NCI-H2029 treated with DMSO at 0.1 percent for 48 hours (cell line): Measurements from ENCODE around the gene ISOC1.

Experiments
- DNase-seq: peaks from one replicate; lab custom pipeline; 2025; lab: John Stamatoyannopoulos, UW

ISOC1 gene

GRCh38 chr5:129094924-129095899 lies 663 bp downstream of the ISOC1 start:
- DNase-seq, result no peak

GRCh38 chr5:129096382-129096991 lies 1.9 kb downstream of the ISOC1 start:
- DNase-seq, result no peak

GRCh38 chr5:129097498-129098296 lies 3.1 kb downstream of the ISOC1 start:
- DNase-seq, result no peak

- no peak for DNase-seq
Observed at GRCh38 chr5:129098488-129099183, 4.1 kb downstream of the ISOC1 start.

GRCh38 chr5:129099184-129099569 lies 4.6 kb downstream of the ISOC1 start:
- no peak for DNase-seq

GRCh38 chr5:129101794-129102193 lies 7.2 kb downstream of the ISOC1 start:
- DNase-seq, result no peak

- no peak for DNase-seq
Observed at GRCh38 chr5:129103397-129103796, 8.8 kb downstream of the ISOC1 start.

- DNase-seq, result no peak
Observed at GRCh38 chr5:129104915-129105455, 10.4 kb downstream of the ISOC1 start.

- no peak for DNase-seq
Observed at GRCh38 chr5:129107637-129108036, 13.1 kb downstream of the ISOC1 start.

GRCh38 chr5:129110742-129111141 lies 16.2 kb downstream of the ISOC1 start:
- DNase-seq, result no peak

GRCh38 chr5:129111351-129111750 lies 16.8 kb downstream of the ISOC1 start:
- no peak for DNase-seq

- DNase-seq, result no peak
Observed at GRCh38 chr5:129112295-129112694, 17.7 kb downstream of the ISOC1 start.

- DNase-seq, result no peak
Observed at GRCh38 chr5:129113867-129114266, 19.3 kb downstream of the ISOC1 start.

- no peak for DNase-seq
Observed at GRCh38 chr5:129114539-129115193, 20.1 kb downstream of the ISOC1 start.

- DNase-seq, result no peak
Observed at GRCh38 chr5:129115680-129116079, 21.1 kb downstream of the ISOC1 start.

GRCh38 chr5:129116797-129117196 lies 22.2 kb downstream of the ISOC1 start:
- no peak for DNase-seq

GRCh38 chr5:129118405-129118804 lies 23.9 kb downstream of the ISOC1 start:
- no peak for DNase-seq

GRCh38 chr5:129118826-129119225 lies 24.3 kb downstream of the ISOC1 start:
- DNase-seq, result no peak

GRCh38 chr5:129120158-129120581 lies 25.6 kb downstream of the ISOC1 start:
- DNase-seq, result no peak

- no peak for DNase-seq
Observed at GRCh38 chr5:129122560-129122959, 28.0 kb downstream of the ISOC1 start.

GRCh38 chr5:129124608-129125007 lies 30.1 kb downstream of the ISOC1 start:
- no peak for DNase-seq
